Activated T-cell treated with anti-CD3 and anti-CD28 coated beads, Interleukin-2, amount 50 U/mL, for 1 hour (primary cell): ENCODE results near the gene GSAP.
"Not testable (repeated sequence)": the region's sequence is repeated elsewhere in the genome, so short reads cannot be mapped to it uniquely, and the experiment has no call there.

Source experiments
- DNase-seq: peaks from one replicate; pipeline ENCODE4 v3.0.0-alpha.2; 2020

GSAP gene

GRCh38 chr7:77275663-77276062 lies 140.5 kb downstream of the GSAP start:
- not testable (repeated sequence) for DNase-seq

- DNase-seq = no peak
These were observed 144.4 kb downstream of the GSAP start for GRCh38 chr7:77271766-77272165.

GRCh38 chr7:77270094-77270480 lies 146.1 kb downstream of the GSAP start:
- no peak for DNase-seq

- DNase-seq = no peak
These were observed 146.6 kb downstream of the GSAP start for GRCh38 chr7:77269360-77270093.

GRCh38 chr7:77266291-77266794 lies 149.8 kb downstream of the GSAP start:
- no peak for DNase-seq

- DNase-seq = no peak
These were observed 150.5 kb downstream of the GSAP start for GRCh38 chr7:77265666-77266065.

GRCh38 chr7:77262316-77262715 lies 153.8 kb downstream of the GSAP start:
- no peak for DNase-seq
